Caco-2 (cell line): ENCODE data around the gene CDC42SE2. TPM values are rescaled to one million over a fixed set of nuclear protein-coding genes. Genes with fewer than 3 reads are reported as not detected.

Experiments used
- BruUV-seq: library from RNA; stranded (reverse); fragments of 400-500 nt; replicated peaks from 2 replicates; lab custom pipeline; 2021; lab: Mats Ljungman, UMichigan
- CTCF ChIA-PET: fragments of 300-600 bp; sonication (Branson Sonifier 250); formaldehyde crosslinking; loops from one replicate; lab custom pipeline; 2022; ENCODE audit warnings: antibody characterized with exemption; lab: Charles Lee
- POLR2A ChIA-PET: fragments of 300-600 bp; sonication (Branson Sonifier 250); formaldehyde crosslinking; loops from one replicate; lab custom pipeline; 2022; ENCODE audit warnings: antibody characterized with exemption; lab: Charles Lee
- DNase-seq, 2 experiments: peaks; one replicate each; pipeline versions ENCODE4 v3.0.0 to v3.0.0-alpha.2; 2020 to 2022
- H3K27me3 ChIP-seq: replicated peaks from 2 replicates; pipeline ENCODE4 v1.6.0; 2011; ENCODE audit warnings: low read length; ENCODE audit not compliant: control insufficient read depth, insufficient read depth
- H3K36me3 ChIP-seq: 2 replicates; pipeline ENCODE4 v1.5.1; 2011; ENCODE audit warnings: low read length; ENCODE audit not compliant: control insufficient read depth, insufficient read depth
- H3K4me1 ChIP-seq: fragments of 250-450 bp; sonication (Bioruptor Pico); 2 replicates; pipeline ENCODE4 v1.5.1; 2020; ENCODE audit warnings: mild to moderate bottlenecking
- H3K4me3 ChIP-seq: 2 replicates; pipeline ENCODE4 v1.5.1; 2011; ENCODE audit warnings: low read depth, mild to moderate bottlenecking, control low read depth, low read length
- H3K9me3 ChIP-seq: fragments of 250-450 bp; sonication (Bioruptor Pico); 2 replicates; pipeline ENCODE4 v1.5.1; 2020; ENCODE audit warnings: mild to moderate bottlenecking, moderate library complexity
- H3K27ac Mint-ChIP-seq: one replicate; pipeline ENCODE4 v1.8.0; 2022; ENCODE audit warnings: mixed read lengths; ENCODE audit not compliant: unreplicated experiment
- H3K27me3 Mint-ChIP-seq: one replicate; pipeline ENCODE4 v1.8.0; 2022; ENCODE audit warnings: mixed read lengths; ENCODE audit not compliant: insufficient read depth, unreplicated experiment
- H3K36me3 Mint-ChIP-seq: one replicate; pipeline ENCODE4 v1.8.0; 2022; ENCODE audit warnings: mild to moderate bottlenecking, mixed read lengths; ENCODE audit not compliant: insufficient read depth, unreplicated experiment
- H3K4me1 Mint-ChIP-seq: one replicate; pipeline ENCODE4 v1.8.0; 2022; ENCODE audit warnings: low read depth, mixed read lengths; ENCODE audit not compliant: unreplicated experiment
- H3K4me3 Mint-ChIP-seq: one replicate; pipeline ENCODE4 v1.8.0; 2022; ENCODE audit warnings: mild to moderate bottlenecking, moderate library complexity, mixed read lengths; ENCODE audit not compliant: unreplicated experiment
- H3K9me3 Mint-ChIP-seq: one replicate; pipeline ENCODE4 v1.8.0; 2022; ENCODE audit warnings: mixed read lengths; ENCODE audit not compliant: unreplicated experiment
- CTCF ChIP-seq, 2 experiments: fragments of 200-600 bp in 1 of 2; IDR thresholded peaks; 1 replicate in 1 of 2; 2 replicates in 1 of 2; pipeline versions ENCODE4 v1.5.1 to v1.8.0; 2011 to 2022; ENCODE audit warnings: antibody characterized with exemption in 1 of 2, control low read depth in 1 of 2, inconsistent platforms in 1 of 2, low read depth in 1 of 2, low read length in 1 of 2, mild to moderate bottlenecking in 1 of 2, moderate library complexity in 1 of 2; ENCODE audit not compliant: insufficient read depth in 1 of 2, severe bottlenecking in 1 of 2, unreplicated experiment in 1 of 2
- intact Hi-C: fragments of 100-400 bp; cut with micrococcal nuclease; formaldehyde crosslinking; loops from one replicate; pipeline ENCODE4 v1.10.0; 2022; ENCODE audit not compliant: unreplicated experiment
- total RNA-seq: library from RNA; stranded (reverse); gene quantifications from 2 replicates; pipeline ENCODE4 v1.2.3, GENCODE V29; 2022

CDC42SE2 gene
- total RNA-seq, 1 experiment from 2014 or later = 39.4 TPM

- Histone ChIP-seq H3K4me3 (no peak overlapping the region), H3K9me3 (no peaks in the 10 kb centered on the region), H3K4me1 (no peaks in the 10 kb centered on the region), H3K27me3 (no peaks in the 10 kb centered on the region), H3K36me3 (no peaks in the 10 kb centered on the region)
- Mint-ChIP-seq H3K36me3 (no peaks in the 10 kb centered on the region), H3K4me3 (no peak overlapping the region), H3K27me3 (no peaks in the 10 kb centered on the region), H3K27ac (no peak overlapping the region), H3K9me3 (no peaks in the 10 kb centered on the region), H3K4me1 (no peaks in the 10 kb centered on the region)
- BruUV-seq = no TSS peak
- no peak for DNase-seq
- intact Hi-C loops = no loop called here
- ChIA-PET CTCF (interaction anchor here (0.6 kb wide), 1 partner anchor 57 kb away, joined by 3 read pairs; no protein-coding TSS in a partner anchor), POLR2A (no interaction called here)
- TF ChIP-seq CTCF (IDR thresholded peaks at IDR 0.05; ENCODE audit: insufficient read depth in 1 of 2, low read depth in 1 of 2, low read length in 1 of 2, severe bottlenecking in 1 of 2, unreplicated experiment in 1 of 2) = no peak
Measured at GRCh38 chr5:131228646-131229045, 35.2 kb upstream of the CDC42SE2 start.

- POLR2A ChIA-PET = no interaction called here
- Mint-ChIP-seq H3K4me1 (no peaks in the 10 kb centered on the region), H3K36me3 (no peaks in the 10 kb centered on the region), H3K9me3 (no peaks in the 10 kb centered on the region), H3K27ac (no peak overlapping the region), H3K27me3 (no peaks in the 10 kb centered on the region), H3K4me3 (no peak overlapping the region)
- H3K4me1 ChIP-seq = no peaks in the 10 kb centered on the region
- H3K4me3 ChIP-seq = no peak overlapping the region
- H3K27me3 ChIP-seq = no peaks in the 10 kb centered on the region
- no TSS peak for BruUV-seq
- CTCF ChIA-PET = no interaction called here
- intact Hi-C loops = no loop called here
- TF ChIP-seq CTCF (IDR thresholded peaks at IDR 0.05; ENCODE audit: insufficient read depth in 1 of 2, low read depth in 1 of 2, low read length in 1 of 2, severe bottlenecking in 1 of 2, unreplicated experiment in 1 of 2) = no peak
- H3K9me3 ChIP-seq = no peaks in the 10 kb centered on the region
- no peaks in the 10 kb centered on the region for H3K36me3 ChIP-seq
- DNase-seq = no peak
Measured at GRCh38 chr5:131229623-131230022, 34.2 kb upstream of the CDC42SE2 start.

GRCh38 chr5:131230406-131230805 lies 33.4 kb upstream of the CDC42SE2 start:
- H3K27me3 Mint-ChIP-seq = no peaks in the 10 kb centered on the region
- H3K36me3 Mint-ChIP-seq = no peaks in the 10 kb centered on the region
- no peak overlapping the region for H3K4me3 ChIP-seq
- H3K4me1 ChIP-seq = no peaks in the 10 kb centered on the region
- ChIA-PET POLR2A (no interaction called here), CTCF (no interaction called here)
- no peaks in the 10 kb centered on the region for H3K36me3 ChIP-seq
- H3K4me1 Mint-ChIP-seq = no peaks in the 10 kb centered on the region
- TF ChIP-seq CTCF (IDR thresholded peaks at IDR 0.05; ENCODE audit: insufficient read depth in 1 of 2, low read depth in 1 of 2, low read length in 1 of 2, severe bottlenecking in 1 of 2, unreplicated experiment in 1 of 2) = no peak
- H3K27ac Mint-ChIP-seq = no peak overlapping the region
- H3K4me3 Mint-ChIP-seq = no peak overlapping the region
- no peak for DNase-seq
- intact Hi-C loops = no loop called here
- no peaks in the 10 kb centered on the region for H3K9me3 Mint-ChIP-seq
- BruUV-seq = no TSS peak
- H3K9me3 ChIP-seq = no peaks in the 10 kb centered on the region
- H3K27me3 ChIP-seq = no peaks in the 10 kb centered on the region
